ENCODE data around the gene CST9. TPM values are rescaled to one million over a fixed set of nuclear protein-coding genes. Genes with fewer than 3 reads are reported as not detected.

The CST9 gene
- total RNA-seq, 6 experiments from 2014 or later = not detected

- H3K36me3 Mint-ChIP-seq (ENCODE audit: low read depth) = no peaks in the 10 kb centered on the region
- H3K4me3 Mint-ChIP-seq = no peak overlapping the region
- peaks cover 9% of the 10 kb centered on the region for H3K4me1 Mint-ChIP-seq (ENCODE audit: low read depth)
- peak; percentile 91 for TF ChIP-seq CTCF (IDR thresholded peaks at IDR 0.05)
- no peaks in the 10 kb centered on the region for H3K9me3 Mint-ChIP-seq
- H3K27me3 Mint-ChIP-seq (ENCODE audit: insufficient read depth) = peaks cover 43% of the 10 kb centered on the region
- peak; percentile 71 for DNase-seq
- no peak overlapping the region for H3K27ac Mint-ChIP-seq
Observed at GRCh38 chr20:23606652-23607049, 934 bp upstream of the CST9 start.

GRCh38 chr20:23604306-23604705 is 1.4 kb downstream of the CST9 start:
- H3K4me1 Mint-ChIP-seq (ENCODE audit: low read depth) = peaks cover 9% of the 10 kb centered on the region
- DNase-seq = no peak
- H3K27me3 Mint-ChIP-seq (ENCODE audit: insufficient read depth) = peaks cover 33% of the 10 kb centered on the region
- no peak overlapping the region for H3K27ac Mint-ChIP-seq
- TF ChIP-seq CTCF (IDR thresholded peaks at IDR 0.05) = no peak
- no peak overlapping the region for H3K4me3 Mint-ChIP-seq
- H3K9me3 Mint-ChIP-seq = no peaks in the 10 kb centered on the region
- no peaks in the 10 kb centered on the region for H3K36me3 Mint-ChIP-seq (ENCODE audit: low read depth)

- no peak for TF ChIP-seq CTCF (IDR thresholded peaks at IDR 0.05)
- H3K4me3 Mint-ChIP-seq = no peak overlapping the region
- H3K4me1 Mint-ChIP-seq (ENCODE audit: low read depth) = peaks cover 9% of the 10 kb centered on the region
- H3K27ac Mint-ChIP-seq = no peak overlapping the region
- H3K36me3 Mint-ChIP-seq (ENCODE audit: low read depth) = no peaks in the 10 kb centered on the region
- peaks cover 32% of the 10 kb centered on the region for H3K27me3 Mint-ChIP-seq (ENCODE audit: insufficient read depth)
- no peaks in the 10 kb centered on the region for H3K9me3 Mint-ChIP-seq
- no peak for DNase-seq
Observed at GRCh38 chr20:23603321-23603720, 2.4 kb downstream of the CST9 start.

- no peak for DNase-seq
- no peak for TF ChIP-seq CTCF (IDR thresholded peaks at IDR 0.05)
- Mint-ChIP-seq H3K4me1 (ENCODE audit: low read depth) (peaks cover 9% of the 10 kb centered on the region), H3K9me3 (no peaks in the 10 kb centered on the region), H3K4me3 (no peak overlapping the region), H3K27ac (no peak overlapping the region), H3K27me3 (ENCODE audit: insufficient read depth) (peaks cover 32% of the 10 kb centered on the region), H3K36me3 (ENCODE audit: low read depth) (no peaks in the 10 kb centered on the region)
Observed at GRCh38 chr20:23602699-23603098, 3.0 kb downstream of the CST9 start.

- no peak for TF ChIP-seq CTCF (IDR thresholded peaks at IDR 0.05)
- no peak for DNase-seq
- Mint-ChIP-seq H3K9me3 (no peaks in the 10 kb centered on the region), H3K4me1 (ENCODE audit: low read depth) (peaks cover 8% of the 10 kb centered on the region), H3K27me3 (ENCODE audit: insufficient read depth) (peaks cover 32% of the 10 kb centered on the region), H3K4me3 (no peak overlapping the region), H3K27ac (no peak overlapping the region), H3K36me3 (ENCODE audit: low read depth) (no peaks in the 10 kb centered on the region)
Observed at GRCh38 chr20:23602241-23602640, 3.5 kb downstream of the CST9 start.

- peaks cover 32% of the 10 kb centered on the region for H3K27me3 Mint-ChIP-seq (ENCODE audit: insufficient read depth)
- no peak overlapping the region for H3K4me3 Mint-ChIP-seq
- H3K36me3 Mint-ChIP-seq (ENCODE audit: low read depth) = no peaks in the 10 kb centered on the region
- no peaks in the 10 kb centered on the region for H3K9me3 Mint-ChIP-seq
- no peak overlapping the region for H3K27ac Mint-ChIP-seq
- TF ChIP-seq CTCF (IDR thresholded peaks at IDR 0.05) = no peak
- no peak for DNase-seq
- H3K4me1 Mint-ChIP-seq (ENCODE audit: low read depth) = peaks cover 3% of the 10 kb centered on the region
Observed at GRCh38 chr20:23601715-23602114, 4.0 kb downstream of the CST9 start.

All from HFFc6 (cell line).